ENCODE data around the gene EIF5.

EIF5 gene

DNA sequence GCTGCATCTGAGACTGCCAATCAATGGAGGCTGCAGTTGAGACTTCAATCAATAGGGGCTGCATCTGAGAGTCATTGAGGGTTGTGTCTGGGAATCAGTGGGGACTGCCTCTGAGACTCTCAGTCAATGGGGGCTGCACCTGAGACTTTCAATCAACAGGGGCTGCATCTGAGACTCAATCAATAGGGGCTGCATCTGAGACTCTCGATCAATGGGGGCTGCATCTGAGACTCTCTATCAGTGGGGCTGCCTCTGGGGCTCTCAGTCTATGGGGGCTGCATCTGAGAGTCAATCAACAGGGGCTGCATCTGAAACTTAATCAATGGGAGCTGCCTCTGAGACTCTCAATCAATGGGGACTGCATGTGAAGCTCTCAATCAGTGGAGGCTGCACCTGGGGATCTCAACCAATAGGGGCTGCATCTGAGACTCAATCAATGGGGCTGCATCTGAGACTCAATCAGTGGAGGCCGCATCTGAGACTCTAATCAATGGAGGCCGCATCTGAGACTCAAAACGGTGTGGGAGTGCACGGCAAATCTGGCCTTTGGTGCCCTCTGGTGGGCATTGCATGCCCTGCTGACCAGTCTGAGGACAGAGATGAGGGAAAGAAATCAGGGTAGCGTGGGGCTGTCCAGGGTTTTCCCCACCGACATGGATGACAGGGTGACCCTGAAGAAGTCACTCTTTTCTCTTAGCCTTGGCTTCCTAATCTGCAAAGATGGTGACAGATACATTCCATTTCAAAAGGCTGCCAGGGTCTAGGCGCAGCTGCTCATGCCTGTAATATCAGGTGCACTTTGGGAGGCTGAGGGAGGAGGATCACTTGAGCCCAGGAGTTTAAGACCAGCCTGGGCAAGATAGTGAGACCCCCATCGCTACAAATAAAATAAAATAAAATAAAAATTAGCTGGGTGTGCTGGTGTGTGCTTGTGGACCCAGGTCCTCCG lies 41.3 kb upstream of the EIF5 start:
- TF ChIP-seq Cebpa-rat (IDR thresholded peaks at IDR 0.05): no peak
- H3K4me2 ChIP-seq: peak overlapping the region in 2 of 11 experiments; percentile 4 to 23; a peak in 1 of 22 replicates
- H3K4me3 ChIP-seq: no peak overlapping the region
- no peaks in the 10 kb centered on the region for H4K20me1 ChIP-seq
- no peaks in the 10 kb centered on the region for H3K9me3 ChIP-seq (replicated peaks in 1 of 11)
- no peak overlapping the region for H3K9ac ChIP-seq
- H3K4me1 ChIP-seq: peaks cover 0 to 5% (median 0%) of the 10 kb centered on the region in 10 experiments; a peak in 3 of 20 replicates
- no peak overlapping the region for H3K27ac ChIP-seq
- H3K27me3 ChIP-seq: no peaks in the 10 kb centered on the region
- H3K36me3 ChIP-seq: no peaks in the 10 kb centered on the region

DNA sequence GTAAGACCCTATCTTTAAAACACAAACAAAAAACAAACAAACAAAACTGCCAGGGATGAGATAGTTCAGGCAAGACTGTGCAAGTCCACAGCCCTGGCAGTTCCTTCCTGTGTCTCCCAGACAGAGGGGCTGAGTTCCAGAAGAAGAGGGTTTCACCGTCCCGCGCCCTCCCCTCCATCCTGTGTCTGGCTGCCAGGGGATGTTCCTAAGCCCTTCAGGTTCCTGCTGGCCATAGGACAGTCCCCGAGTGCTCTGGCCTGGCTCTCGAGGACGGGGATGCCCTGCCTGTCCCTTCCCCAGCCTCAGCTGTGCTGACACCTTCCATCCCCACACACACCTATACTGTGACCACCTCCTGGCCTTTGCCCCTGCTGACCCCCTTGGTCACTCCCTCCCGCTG lies 40.6 kb upstream of the EIF5 start:
- Histone ChIP-seq H3K27me3 (no peaks in the 10 kb centered on the region), H3K4me1 (peaks cover 0 to 5% (median 0%) of the 10 kb centered on the region in 10 experiments; a peak in 3 of 20 replicates), H3K9ac (no peak overlapping the region; a peak in 1 of 22 replicates), H3K9me3 (replicated peaks in 1 of 11) (no peaks in the 10 kb centered on the region), H4K20me1 (no peaks in the 10 kb centered on the region), H3K36me3 (no peaks in the 10 kb centered on the region), H3K4me2 (peak overlapping the region in 1 of 11 experiments; percentile 23; a peak in 1 of 22 replicates), H3K4me3 (no peak overlapping the region), H3K27ac (no peak overlapping the region)
- no peak for TF ChIP-seq Cebpa-rat (IDR thresholded peaks at IDR 0.05)

DNA sequence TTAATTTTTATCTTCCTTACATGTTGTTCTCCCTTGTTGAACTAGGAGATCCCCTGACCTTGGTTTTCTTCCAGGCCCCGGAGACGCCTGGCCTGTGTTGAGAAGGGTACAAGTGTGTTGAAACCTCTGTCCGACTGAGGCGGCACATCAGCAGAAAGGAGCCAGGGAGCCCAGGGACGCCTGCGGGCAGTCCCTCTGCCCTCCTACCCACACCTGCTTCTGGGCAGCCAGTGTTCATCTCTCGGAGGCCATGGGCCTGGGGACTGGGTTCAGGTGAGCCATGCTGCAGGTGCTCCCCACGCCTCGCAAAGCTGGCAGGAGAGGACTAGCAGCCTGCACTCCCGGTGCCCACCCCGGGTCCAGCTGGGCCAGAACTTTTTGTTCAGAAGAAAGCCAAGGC lies 39.9 kb upstream of the EIF5 start:
- no peaks in the 10 kb centered on the region for H3K36me3 ChIP-seq
- H3K9ac ChIP-seq: no peak overlapping the region
- peaks cover 0 to 5% (median 0%) of the 10 kb centered on the region in 10 experiments; a peak in 3 of 20 replicates for H3K4me1 ChIP-seq
- H3K27ac ChIP-seq: no peak overlapping the region
- H3K27me3 ChIP-seq: no peaks in the 10 kb centered on the region
- H3K4me2 ChIP-seq: no peak overlapping the region
- no peak overlapping the region for H3K4me3 ChIP-seq
- no peaks in the 10 kb centered on the region for H3K9me3 ChIP-seq (replicated peaks in 1 of 11)
- TF ChIP-seq Cebpa-rat (IDR thresholded peaks at IDR 0.05): no peak
- no peaks in the 10 kb centered on the region for H4K20me1 ChIP-seq

DNA sequence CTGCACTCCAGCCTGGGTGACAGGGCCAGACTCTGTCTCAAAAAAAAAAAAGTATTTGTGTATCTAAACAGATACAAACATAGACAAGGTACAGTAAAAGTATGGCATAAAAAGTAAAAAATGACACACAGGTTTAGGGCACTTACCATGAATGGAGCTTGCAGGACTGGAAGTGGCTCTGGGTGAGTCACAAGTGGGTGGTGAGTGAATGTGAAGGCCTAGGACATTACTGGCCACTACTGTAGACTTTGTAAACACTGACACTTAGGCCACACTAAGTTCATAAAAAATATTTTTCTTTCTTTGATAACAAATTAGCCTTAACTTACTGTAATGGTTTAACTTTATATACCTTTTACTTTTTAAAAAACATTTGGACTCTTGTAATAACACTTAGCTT lies 38.0 kb upstream of the EIF5 start:
- H3K36me3 ChIP-seq: no peaks in the 10 kb centered on the region
- H3K4me3 ChIP-seq: no peak overlapping the region
- H3K4me1 ChIP-seq: peaks cover 0 to 5% (median 0%) of the 10 kb centered on the region in 10 experiments; a peak in 3 of 20 replicates
- no peaks in the 10 kb centered on the region for H3K9me3 ChIP-seq (replicated peaks in 1 of 11)
- H4K20me1 ChIP-seq: no peaks in the 10 kb centered on the region
- H3K4me2 ChIP-seq: no peak overlapping the region
- no peak overlapping the region for H3K27ac ChIP-seq
- H3K9ac ChIP-seq: no peak overlapping the region
- no peaks in the 10 kb centered on the region for H3K27me3 ChIP-seq
- TF ChIP-seq Cebpa-rat (IDR thresholded peaks at IDR 0.05): no peak

DNA sequence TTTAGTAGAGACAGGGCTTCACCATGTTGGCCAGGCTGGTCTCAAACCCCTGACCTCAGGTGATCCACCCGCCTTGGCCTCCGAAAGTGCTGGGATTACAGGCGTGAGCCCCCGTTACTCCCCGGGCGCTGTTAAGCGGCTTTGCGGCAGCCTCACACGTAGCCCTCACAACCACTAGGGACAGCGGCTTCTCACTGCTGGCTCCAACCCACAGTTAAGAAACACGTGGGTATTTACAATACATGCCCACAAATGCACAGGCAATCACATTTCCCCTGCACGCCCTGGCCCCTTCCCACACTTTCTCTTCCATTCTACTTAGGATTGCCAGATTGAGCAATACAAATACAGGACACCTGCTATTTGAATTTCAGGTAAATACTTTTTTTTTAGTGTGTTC lies 37.0 kb upstream of the EIF5 start:
- H4K20me1 ChIP-seq: no peaks in the 10 kb centered on the region

DNA sequence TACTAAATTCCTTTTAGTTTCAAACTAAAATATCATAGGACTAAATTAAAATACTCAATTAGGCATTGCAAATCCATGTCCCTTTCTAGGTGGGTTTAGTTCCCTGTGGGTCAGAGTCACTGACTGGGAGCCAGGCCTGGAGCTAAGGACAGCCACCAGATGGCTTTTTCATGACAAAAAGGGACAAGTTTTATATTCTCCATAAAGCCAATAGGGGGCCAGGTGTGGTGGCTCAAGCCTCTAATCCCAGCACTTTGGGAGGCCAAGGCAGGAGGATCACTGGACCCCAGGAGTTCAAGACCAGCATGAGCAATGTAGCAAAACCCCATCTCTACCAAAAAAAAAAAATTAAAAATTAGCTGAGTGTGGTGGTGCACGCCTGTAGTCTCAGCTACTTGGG lies 35.4 kb upstream of the EIF5 start:
- TF ChIP-seq Cebpa-rat (IDR thresholded peaks at IDR 0.05): no peak
- no peaks in the 10 kb centered on the region for H3K36me3 ChIP-seq

More for the DNA sequence above, 37.0 kb upstream of the EIF5 start:
- TF ChIP-seq Cebpa-rat (IDR thresholded peaks at IDR 0.05): no peak
- Histone ChIP-seq H3K36me3 (no peaks in the 10 kb centered on the region), H3K27ac (no peak overlapping the region), H3K4me2 (no peak overlapping the region), H3K27me3 (no peaks in the 10 kb centered on the region), H3K4me3 (no peak overlapping the region), H3K4me1 (peaks cover 0 to 12% (median 0%) of the 10 kb centered on the region in 10 experiments; a peak in 3 of 20 replicates), H3K9ac (no peak overlapping the region), H3K9me3 (replicated peaks in 1 of 11) (no peaks in the 10 kb centered on the region)

DNA sequence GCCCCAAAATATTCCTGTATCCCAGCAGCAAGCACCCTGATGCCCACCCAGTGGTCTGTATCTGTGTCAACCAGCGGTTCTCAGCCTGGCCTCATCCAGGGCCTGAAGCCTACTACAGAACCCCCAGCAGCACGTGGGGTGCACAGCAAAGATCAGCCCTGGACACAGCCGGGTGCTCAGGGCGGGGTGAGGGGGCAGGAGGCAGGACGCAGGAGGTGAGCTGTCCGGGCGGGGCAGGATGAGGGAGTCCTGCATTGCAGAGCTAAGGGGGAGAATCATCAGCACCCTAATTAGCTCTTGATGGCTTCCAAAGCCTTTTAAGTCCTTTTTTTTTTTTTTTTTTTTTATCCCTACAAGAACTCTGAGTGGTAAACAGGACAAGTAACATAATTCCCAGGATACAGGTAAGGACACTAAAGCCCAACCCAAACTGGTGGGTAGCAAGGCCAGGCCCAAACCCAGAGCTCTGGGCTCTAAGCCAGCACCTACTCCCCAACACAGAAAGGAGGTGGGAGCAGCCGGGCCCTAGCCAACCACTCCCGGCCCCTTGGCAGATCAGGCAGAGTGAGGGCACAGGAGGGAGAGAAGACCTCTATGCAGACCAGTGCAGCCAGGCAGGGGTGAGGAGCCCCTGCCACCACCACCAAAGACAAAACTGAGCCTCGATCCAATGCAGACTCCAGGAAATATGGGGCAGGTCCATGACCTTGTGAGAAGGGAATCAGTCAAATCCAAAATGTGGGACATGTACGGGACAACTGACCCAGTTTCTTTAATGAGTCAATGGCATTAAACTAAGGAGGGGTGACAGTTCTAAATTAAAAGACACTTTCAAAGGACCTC lies 32.3 kb upstream of the EIF5 start:
- Histone ChIP-seq H3K36me3 (no peaks in the 10 kb centered on the region), H4K20me1 (no peaks in the 10 kb centered on the region), H3K27ac (no peak overlapping the region), H3K9me3 (replicated peaks in 1 of 11) (peaks cover 12 to 16% (median 13%) of the 10 kb centered on the region in 11 experiments; a peak in 21 of 22 replicates), H3K4me3 (no peak overlapping the region), H3K9ac (no peak overlapping the region), H3K4me1 (peaks cover 0 to 8% (median 0%) of the 10 kb centered on the region in 10 experiments; a peak in 1 of 20 replicates), H3K27me3 (no peaks in the 10 kb centered on the region), H3K4me2 (no peak overlapping the region; a peak in 1 of 22 replicates)
- TF ChIP-seq Cebpa-rat (IDR thresholded peaks at IDR 0.05): no peak

More for the DNA sequence above, 35.4 kb upstream of the EIF5 start:
- Histone ChIP-seq H3K27me3 (no peaks in the 10 kb centered on the region), H3K9me3 (replicated peaks in 1 of 11) (no peaks in the 10 kb centered on the region), H3K4me1 (peaks cover 0 to 8% (median 0%) of the 10 kb centered on the region in 10 experiments; a peak in 2 of 20 replicates), H3K4me3 (no peak overlapping the region), H4K20me1 (no peaks in the 10 kb centered on the region), H3K27ac (no peak overlapping the region), H3K4me2 (no peak overlapping the region), H3K9ac (no peak overlapping the region)

DNA sequence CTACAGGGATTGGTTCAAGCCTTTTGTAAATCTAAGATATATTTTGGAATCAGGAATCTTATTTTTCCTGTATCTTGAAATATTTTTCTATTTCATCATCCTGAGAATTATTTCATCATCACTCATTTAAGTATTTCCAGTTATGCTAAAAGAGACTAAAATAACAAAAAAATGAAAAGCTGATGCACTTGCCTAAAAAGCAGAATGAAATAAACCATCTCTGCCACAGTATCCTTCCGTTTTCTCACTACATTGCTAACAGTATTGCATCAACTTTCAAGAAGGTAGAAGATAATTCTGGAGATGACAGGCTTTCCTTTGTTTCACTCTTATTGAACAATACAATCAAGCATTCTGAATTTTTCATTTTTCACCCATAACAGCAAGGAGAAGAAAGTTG lies 31.1 kb upstream of the EIF5 start:
- no peak for TF ChIP-seq Cebpa-rat (IDR thresholded peaks at IDR 0.05)
- H4K20me1 ChIP-seq: no peaks in the 10 kb centered on the region

DNA sequence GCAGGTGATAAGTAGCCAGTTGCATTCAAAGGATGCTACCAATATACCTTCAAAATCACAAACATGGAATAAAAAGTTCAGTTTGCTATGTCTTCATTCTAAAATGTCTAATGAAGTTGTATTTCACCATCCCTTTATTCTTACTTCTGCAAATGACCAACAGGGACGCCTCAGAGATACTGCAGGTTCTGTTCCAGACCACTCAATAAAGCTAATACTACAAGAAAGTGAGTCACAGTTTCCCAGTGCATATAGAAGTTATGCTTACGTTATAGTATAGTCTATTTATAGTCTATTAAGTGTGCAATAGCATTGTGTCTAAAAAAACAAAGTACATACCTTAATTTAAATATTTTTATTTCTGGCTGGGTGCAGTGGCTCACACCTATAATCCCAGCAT lies 29.3 kb upstream of the EIF5 start:
- TF ChIP-seq Cebpa-rat (IDR thresholded peaks at IDR 0.05): no peak
- H3K9me3 ChIP-seq (replicated peaks in 1 of 11): peaks cover 20 to 25% (median 22%) of the 10 kb centered on the region in 11 experiments

More for the DNA sequence above, 31.1 kb upstream of the EIF5 start:
- no peaks in the 10 kb centered on the region for H3K27me3 ChIP-seq
- H3K9ac ChIP-seq: no peak overlapping the region
- peaks cover 0 to 8% (median 0%) of the 10 kb centered on the region in 10 experiments; a peak in 1 of 20 replicates for H3K4me1 ChIP-seq
- peaks cover 20 to 25% (median 22%) of the 10 kb centered on the region in 11 experiments for H3K9me3 ChIP-seq (replicated peaks in 1 of 11)
- H3K36me3 ChIP-seq: no peaks in the 10 kb centered on the region; a peak in 1 of 22 replicates
- H3K27ac ChIP-seq: no peak overlapping the region
- no peak overlapping the region for H3K4me2 ChIP-seq
- H3K4me3 ChIP-seq: no peak overlapping the region

More for the DNA sequence above, 29.3 kb upstream of the EIF5 start:
- Histone ChIP-seq H3K27ac (no peak overlapping the region), H3K4me3 (no peak overlapping the region), H3K36me3 (no peaks in the 10 kb centered on the region; a peak in 1 of 22 replicates), H3K4me1 (peaks cover 0 to 8% (median 0%) of the 10 kb centered on the region in 10 experiments; a peak in 4 of 20 replicates), H3K27me3 (no peaks in the 10 kb centered on the region), H3K4me2 (no peak overlapping the region), H3K9ac (no peak overlapping the region), H4K20me1 (no peaks in the 10 kb centered on the region)
